HG02970 (cell line): ENCODE data around the gene NGF.

Experiments used
- ATAC-seq: cut with Tn5 transposase; IDR thresholded peaks from one replicate; pipeline ENCODE4 v1.9.1; 2021; ENCODE audit warnings: mild to moderate bottlenecking, moderate library complexity, moderate number of reproducible peaks; ENCODE audit not compliant: unreplicated experiment, low FRiP score

The NGF gene

GRCh38 chr1:115241309-115241708 lies 96.7 kb downstream of the NGF start:
- no peak for ATAC-seq

- no peak for ATAC-seq
Measured at GRCh38 chr1:115240297-115240696, 97.8 kb downstream of the NGF start.

- no peak for ATAC-seq
Measured at GRCh38 chr1:115239426-115239825, 98.6 kb downstream of the NGF start.

GRCh38 chr1:115239148-115239422 lies 99.0 kb downstream of the NGF start:
- ATAC-seq = no peak

- no peak for ATAC-seq
Measured at GRCh38 chr1:115238336-115239147, 99.5 kb downstream of the NGF start.

- no peak for ATAC-seq
Measured at GRCh38 chr1:115237507-115237906, 100.5 kb downstream of the NGF start.

GRCh38 chr1:115237023-115237422 lies 101.0 kb downstream of the NGF start:
- no peak for ATAC-seq
